Skeletal muscle satellite cell (primary cell): Measurements from ENCODE around the gene WWOX.

Source experiments
- H3K27me3 ChIP-seq: 2 replicates; pipeline ENCODE4 v1.7.0; 2013; ENCODE audit warnings: low read length; ENCODE audit not compliant: control insufficient read depth, insufficient read depth
- H3K36me3 ChIP-seq: 2 replicates; pipeline ENCODE4 v1.7.0; 2013; ENCODE audit warnings: mild to moderate bottlenecking, control low read depth, low read length; ENCODE audit not compliant: insufficient read depth
- H3K4me1 ChIP-seq: 2 replicates; pipeline ENCODE4 v1.7.0; 2013; ENCODE audit warnings: low read length; ENCODE audit not compliant: control insufficient read depth, insufficient read depth
- H3K4me2 ChIP-seq: 2 replicates; pipeline ENCODE4 v1.7.0; 2013; ENCODE audit warnings: mild to moderate bottlenecking, low read length
- H3K4me3 ChIP-seq: 2 replicates; pipeline ENCODE4 v1.7.0; 2013; ENCODE audit warnings: low read length
- H3K9ac ChIP-seq: 2 replicates; pipeline ENCODE4 v1.7.0; 2013; ENCODE audit warnings: mild to moderate bottlenecking, low read depth, low read length, moderate library complexity
- H3K9me3 ChIP-seq: replicated peaks from 2 replicates; pipeline ENCODE4 v1.7.0; 2013; ENCODE audit warnings: mild to moderate bottlenecking, control low read depth, low read length

The WWOX gene

DNA sequence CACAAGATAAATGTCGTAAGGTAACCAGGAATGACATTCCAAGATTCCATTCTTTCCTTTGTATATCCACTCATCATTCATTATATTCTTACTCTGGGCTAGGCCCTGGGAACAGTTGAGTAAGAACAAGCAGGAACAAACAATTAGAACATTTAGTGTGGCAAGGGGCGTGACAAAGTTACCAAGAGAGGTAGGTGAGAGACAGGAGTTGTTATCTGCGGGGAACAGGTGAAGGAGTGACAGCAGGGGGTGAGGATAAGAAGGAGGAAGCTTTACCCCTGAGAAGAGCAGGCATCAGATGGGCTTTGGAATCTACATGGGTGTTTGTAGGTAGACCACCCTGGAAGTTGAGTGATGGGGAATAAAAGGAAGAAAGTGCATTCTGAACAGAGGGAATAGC lies 568.9 kb downstream of the WWOX start:
- Histone ChIP-seq H3K9ac (no peak overlapping the region), H3K36me3 (no peaks in the 10 kb centered on the region), H3K27me3 (no peaks in the 10 kb centered on the region), H3K4me1 (peaks cover 8% of the 10 kb centered on the region), H3K9me3 (no peaks in the 10 kb centered on the region), H3K4me2 (no peak overlapping the region), H3K4me3 (no peak overlapping the region)

GRCh38 chr16:78669994-78670393 lies 570.5 kb downstream of the WWOX start:
- Histone ChIP-seq H3K36me3 (no peaks in the 10 kb centered on the region), H3K9ac (no peak overlapping the region), H3K4me1 (peaks cover 8% of the 10 kb centered on the region), H3K4me3 (no peak overlapping the region), H3K9me3 (no peaks in the 10 kb centered on the region), H3K4me2 (no peak overlapping the region), H3K27me3 (no peaks in the 10 kb centered on the region)

DNA sequence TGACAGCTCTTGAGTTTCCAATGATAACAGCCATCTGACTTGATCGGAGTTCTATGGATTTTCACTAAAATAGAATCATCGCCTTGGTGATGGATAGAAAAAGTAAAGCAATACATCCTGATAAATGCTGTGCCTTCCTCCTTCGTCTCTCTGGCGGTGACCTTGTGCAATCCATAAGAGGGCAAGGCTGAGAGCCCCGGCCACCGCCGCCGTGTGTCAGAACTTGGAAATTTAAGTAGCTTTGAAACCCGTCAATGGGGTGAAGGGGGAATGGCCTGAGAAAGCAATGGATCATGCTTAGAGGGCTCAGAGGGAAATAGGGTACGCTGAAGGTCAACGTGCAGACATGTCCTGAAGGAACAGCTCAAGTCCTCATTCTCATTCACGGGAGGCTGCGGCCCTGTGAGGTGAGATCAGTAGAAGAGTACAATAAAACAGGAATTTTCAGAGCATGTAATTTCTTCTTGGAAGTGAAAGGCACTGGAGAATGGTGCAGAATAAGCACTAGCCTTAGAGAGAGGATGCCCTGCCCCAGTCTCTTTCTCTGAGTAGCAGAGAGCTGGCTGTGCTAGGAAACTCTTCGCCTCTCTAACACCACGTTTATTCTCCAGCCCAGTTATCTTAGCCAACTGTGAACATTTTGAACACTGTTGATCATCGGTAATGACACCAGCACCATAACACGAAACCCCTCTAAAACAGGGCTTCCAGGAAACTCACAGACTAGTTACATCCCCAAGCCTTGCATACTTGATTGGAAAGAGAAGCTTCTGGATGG lies 573.5 kb downstream of the WWOX start:
- H3K9ac ChIP-seq: no peak overlapping the region
- H3K4me2 ChIP-seq: no peak overlapping the region
- H3K9me3 ChIP-seq: no peaks in the 10 kb centered on the region
- peaks cover 8% of the 10 kb centered on the region for H3K4me1 ChIP-seq
- H3K27me3 ChIP-seq: no peaks in the 10 kb centered on the region
- no peaks in the 10 kb centered on the region for H3K36me3 ChIP-seq
- H3K4me3 ChIP-seq: no peak overlapping the region

DNA sequence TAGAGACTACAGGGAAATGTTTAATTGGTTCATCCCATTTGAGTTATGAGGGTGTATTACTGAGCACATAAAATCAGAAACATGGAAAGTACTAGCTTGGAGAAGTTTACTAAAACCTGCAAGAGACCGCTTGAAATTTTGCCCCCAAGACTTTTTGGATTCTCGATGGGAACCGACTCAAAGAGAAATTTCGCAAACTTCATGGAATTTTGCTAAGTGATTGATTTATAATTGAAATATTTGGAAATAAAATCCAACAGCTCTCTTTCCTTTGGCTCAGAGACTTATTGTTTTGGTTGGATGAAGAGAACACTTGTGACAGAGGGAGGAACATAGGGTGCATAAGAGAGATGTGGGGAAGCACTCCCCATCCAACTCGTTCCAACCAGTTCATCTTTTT lies 574.4 kb downstream of the WWOX start:
- no peak overlapping the region for H3K4me2 ChIP-seq
- no peaks in the 10 kb centered on the region for H3K27me3 ChIP-seq
- H3K36me3 ChIP-seq: no peaks in the 10 kb centered on the region
- no peaks in the 10 kb centered on the region for H3K9me3 ChIP-seq
- no peak overlapping the region for H3K4me3 ChIP-seq
- no peak overlapping the region for H3K9ac ChIP-seq
- H3K4me1 ChIP-seq: peaks cover 8% of the 10 kb centered on the region

DNA sequence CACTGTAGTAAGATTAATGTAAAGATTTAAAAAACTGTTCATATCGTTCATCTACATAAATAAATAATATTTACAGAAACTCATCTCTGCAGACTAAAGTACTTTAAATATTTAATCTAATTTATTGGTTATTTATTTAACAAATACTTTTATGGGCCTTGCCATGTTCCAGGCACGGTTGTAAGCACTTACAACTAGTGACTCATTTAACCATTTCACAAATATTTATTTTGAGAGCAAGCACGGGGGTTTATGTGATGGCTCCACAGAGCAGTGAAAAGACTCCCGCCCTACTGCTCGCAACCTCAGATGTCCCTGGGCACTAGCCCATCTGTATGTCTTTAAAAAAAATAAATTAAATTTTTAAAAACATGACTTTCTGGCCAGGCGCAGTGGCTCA lies 575.9 kb downstream of the WWOX start:
- Histone ChIP-seq H3K4me2 (no peak overlapping the region), H3K27me3 (no peaks in the 10 kb centered on the region), H3K36me3 (no peaks in the 10 kb centered on the region), H3K4me3 (no peak overlapping the region), H3K9ac (no peak overlapping the region), H3K4me1 (no peaks in the 10 kb centered on the region), H3K9me3 (no peaks in the 10 kb centered on the region)

DNA sequence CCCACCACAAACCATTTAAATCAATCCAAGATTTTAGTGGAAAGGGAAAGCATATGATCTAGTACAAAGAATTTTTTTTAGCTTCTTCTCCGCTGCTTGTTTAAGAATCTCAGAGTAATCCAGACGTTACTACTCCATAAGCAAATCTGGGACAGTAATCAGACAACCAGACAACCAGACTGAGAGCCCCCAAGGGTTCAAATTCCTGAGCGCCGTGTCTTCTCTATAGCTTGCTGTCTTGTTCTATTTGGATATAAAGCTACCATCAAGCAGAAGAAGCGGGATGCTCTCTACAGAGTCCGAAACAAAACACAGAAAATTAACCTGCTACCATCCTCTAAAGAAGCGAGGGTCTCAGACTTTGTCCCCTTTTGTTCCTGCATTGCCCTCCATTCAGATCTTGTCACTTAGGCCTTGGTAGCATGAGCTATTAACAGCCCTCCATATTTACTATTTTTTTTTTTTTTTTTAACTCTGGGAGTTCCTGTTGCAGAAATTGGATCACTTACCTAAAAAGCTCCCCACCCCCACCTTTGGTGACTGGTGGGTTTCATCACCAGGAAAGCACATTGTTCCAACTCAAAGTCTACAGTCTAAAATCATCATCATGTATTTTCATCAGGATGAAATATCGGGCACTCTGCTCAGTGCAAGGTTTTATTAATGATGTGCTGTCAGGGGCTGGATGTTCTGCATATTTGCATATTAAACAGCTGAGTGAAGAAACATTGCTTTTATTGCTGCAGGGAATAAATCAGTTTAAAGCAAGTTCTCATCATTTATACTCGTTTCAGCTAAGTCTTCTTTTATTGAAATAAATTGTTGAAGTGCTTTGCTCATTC lies 576.7 kb downstream of the WWOX start:
- no peak overlapping the region for H3K4me3 ChIP-seq
- no peaks in the 10 kb centered on the region for H3K4me1 ChIP-seq
- H3K9me3 ChIP-seq: no peaks in the 10 kb centered on the region
- H3K27me3 ChIP-seq: no peaks in the 10 kb centered on the region
- no peaks in the 10 kb centered on the region for H3K36me3 ChIP-seq
- H3K9ac ChIP-seq: no peak overlapping the region
- no peak overlapping the region for H3K4me2 ChIP-seq

GRCh38 chr16:78677181-78677731 lies 577.8 kb downstream of the WWOX start:
- H3K36me3 ChIP-seq: no peaks in the 10 kb centered on the region
- H3K9me3 ChIP-seq: no peaks in the 10 kb centered on the region
- H3K4me3 ChIP-seq: no peak overlapping the region
- H3K9ac ChIP-seq: no peak overlapping the region
- no peaks in the 10 kb centered on the region for H3K27me3 ChIP-seq
- H3K4me2 ChIP-seq: no peak overlapping the region
- no peaks in the 10 kb centered on the region for H3K4me1 ChIP-seq

GRCh38 chr16:78679546-78679945 lies 580.1 kb downstream of the WWOX start:
- Histone ChIP-seq H3K4me3 (no peak overlapping the region), H3K9ac (no peak overlapping the region), H3K4me1 (peaks cover 10% of the 10 kb centered on the region), H3K27me3 (no peaks in the 10 kb centered on the region), H3K9me3 (no peaks in the 10 kb centered on the region), H3K36me3 (no peaks in the 10 kb centered on the region), H3K4me2 (no peak overlapping the region)

- H3K4me2 ChIP-seq: no peak overlapping the region
- no peak overlapping the region for H3K4me3 ChIP-seq
- H3K27me3 ChIP-seq: no peaks in the 10 kb centered on the region
- peaks cover 25% of the 10 kb centered on the region for H3K4me1 ChIP-seq
- no peak overlapping the region for H3K9ac ChIP-seq
- no peaks in the 10 kb centered on the region for H3K9me3 ChIP-seq
- H3K36me3 ChIP-seq: no peaks in the 10 kb centered on the region
Measured at GRCh38 chr16:78681743-78682142, 582.3 kb downstream of the WWOX start.

DNA sequence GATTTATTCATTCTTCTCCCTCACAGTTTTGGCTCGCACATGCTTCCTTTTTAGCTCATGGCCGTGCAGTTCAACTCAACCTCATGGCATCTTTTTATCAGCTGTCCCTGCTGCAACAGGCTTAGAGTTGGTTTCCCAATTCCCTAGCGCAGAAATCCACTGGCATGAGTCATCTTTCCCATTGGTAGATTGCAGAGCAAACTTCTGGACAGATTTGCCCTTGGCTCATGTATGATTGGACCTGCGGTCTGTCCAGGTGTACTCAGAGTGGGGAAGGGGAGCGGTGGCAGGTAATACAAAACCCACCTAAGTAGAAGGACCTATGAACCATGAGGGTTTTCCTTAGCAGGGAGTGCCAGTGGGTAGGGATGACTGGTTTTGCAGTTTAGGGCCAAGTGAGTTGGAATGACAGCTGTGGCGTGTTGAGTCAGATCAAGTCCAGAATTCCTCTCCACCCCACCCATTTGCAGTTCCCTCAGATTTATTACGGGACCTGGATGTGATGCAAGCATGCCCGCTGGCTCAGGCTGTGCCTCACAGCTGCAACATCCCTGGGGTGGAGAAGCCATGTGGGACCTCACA lies 584.7 kb downstream of the WWOX start:
- peak overlapping the region; percentile 69 for H3K9ac ChIP-seq
- no peaks in the 10 kb centered on the region for H3K36me3 ChIP-seq
- no peaks in the 10 kb centered on the region for H3K27me3 ChIP-seq
- H3K9me3 ChIP-seq: no peaks in the 10 kb centered on the region
- peak overlapping the region; percentile 32 for H3K4me3 ChIP-seq
- H3K4me2 ChIP-seq: peak overlapping the region; percentile 61
- H3K4me1 ChIP-seq: peaks cover 25% of the 10 kb centered on the region

DNA sequence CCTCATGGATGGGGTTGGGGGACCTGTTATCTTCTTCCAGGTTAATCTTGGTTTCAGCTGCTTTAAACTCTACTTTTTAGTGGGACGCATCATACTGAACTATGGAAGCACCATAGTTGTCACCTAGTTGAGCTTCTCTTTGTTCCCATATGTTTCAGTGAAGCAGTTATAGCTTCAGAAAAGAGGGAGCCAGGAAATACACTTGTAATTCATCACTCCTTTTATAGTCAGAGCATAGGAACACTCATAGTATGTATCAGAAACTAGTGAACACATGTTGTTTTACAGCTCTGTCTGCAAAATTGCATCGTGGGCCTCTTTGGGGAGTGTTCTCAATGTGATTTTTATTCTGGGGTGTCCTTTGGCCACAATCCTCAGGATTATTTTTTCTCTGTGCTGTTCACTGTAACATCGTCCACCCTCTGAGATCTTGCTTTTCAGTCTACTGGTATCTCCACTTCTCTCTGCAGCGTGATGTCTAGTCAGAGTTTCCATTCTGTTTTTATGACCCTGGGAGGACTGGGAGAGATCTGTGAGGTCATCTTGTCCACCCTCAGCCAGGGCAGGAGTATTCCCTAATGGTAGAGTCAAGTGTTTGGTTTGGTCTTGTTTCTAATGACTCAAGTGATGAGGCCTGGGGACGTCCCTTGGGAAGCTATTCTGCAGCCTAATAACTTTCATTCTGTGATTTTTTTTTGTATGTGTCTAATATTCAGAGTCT lies 585.4 kb downstream of the WWOX start:
- Histone ChIP-seq H3K4me1 (peaks cover 25% of the 10 kb centered on the region), H3K36me3 (no peaks in the 10 kb centered on the region), H3K9ac (peak overlapping the region; percentile 69), H3K4me3 (peak overlapping the region; percentile 31), H3K4me2 (peak overlapping the region; percentile 54), H3K27me3 (no peaks in the 10 kb centered on the region), H3K9me3 (no peaks in the 10 kb centered on the region)
